Keratinocyte (primary cell): ENCODE measurements around the gene NOS3. TPM values are rescaled to one million over a fixed set of nuclear protein-coding genes. Genes with fewer than 3 reads are reported as not detected.

Experiments used
- DNase-seq: peaks from one replicate; pipeline ENCODE4 v3.0.0-alpha.2; 2011; ENCODE audit warnings: low read depth, missing footprints, low spot score
- FAIRE-seq: peaks from 2 replicates; lab custom pipeline; 2011; peaks lifted over from hg19 to GRCh38; lab: Jason Lieb, UNC
- H2AFZ ChIP-seq: 2 replicates; pipeline ENCODE4 v1.6.0; 2012; ENCODE audit warnings: low read length, control low read depth, inconsistent platforms; ENCODE audit not compliant: control insufficient read depth
- H3K27ac ChIP-seq: 2 replicates; pipeline ENCODE4 v1.5.1; 2011; ENCODE audit warnings: low read length; ENCODE audit not compliant: control insufficient read depth, insufficient read depth
- H3K27me3 ChIP-seq: 3 replicates; pipeline ENCODE4 v1.6.0; 2011; ENCODE audit warnings: low read length; ENCODE audit not compliant: control insufficient read depth, insufficient read depth; ENCODE audit errors: extremely low read depth
- H3K36me3 ChIP-seq, 2 experiments: 2 replicates in 1 of 2; 3 replicates in 1 of 2; pipeline ENCODE4 v1.5.1; 2011; ENCODE audit warnings: low read length in 2 of 2, mild to moderate bottlenecking in 1 of 2; ENCODE audit not compliant: control insufficient read depth in 2 of 2, insufficient read depth in 2 of 2; ENCODE audit errors: extremely low read depth in 1 of 2
- H3K4me1 ChIP-seq: 3 replicates; pipeline ENCODE4 v1.5.1; 2011; ENCODE audit warnings: low read length; ENCODE audit not compliant: control insufficient read depth, insufficient read depth; ENCODE audit errors: extremely low read depth
- H3K4me2 ChIP-seq: 3 replicates; pipeline ENCODE4 v1.6.0; 2011; ENCODE audit warnings: low read depth, low read length; ENCODE audit not compliant: control insufficient read depth, insufficient read depth; ENCODE audit errors: extremely low read depth
- H3K4me3 ChIP-seq, 3 experiments: fragments of 200-600 bp in 1 of 3; sonication (generic) in 1 of 3; 2 replicates in 2 of 3; 3 replicates in 1 of 3; pipeline ENCODE4 v1.5.1; 2011 to 2016; ENCODE audit warnings: low read length in 3 of 3, mild to moderate bottlenecking in 3 of 3, control low read depth in 2 of 3, inconsistent platforms in 1 of 3, low read depth in 1 of 3, mixed read lengths in 1 of 3, mixed run types in 1 of 3, moderate library complexity in 1 of 3; ENCODE audit not compliant: control insufficient read depth in 2 of 3, insufficient read depth in 2 of 3; ENCODE audit errors: extremely low read depth in 1 of 3
- H3K79me2 ChIP-seq: 2 replicates; pipeline ENCODE4 v1.6.0; 2012; ENCODE audit warnings: low read length; ENCODE audit not compliant: control insufficient read depth, insufficient read depth
- H3K9ac ChIP-seq: 3 replicates; pipeline ENCODE4 v1.6.0; 2011; ENCODE audit warnings: low read length; ENCODE audit not compliant: control insufficient read depth, insufficient read depth; ENCODE audit errors: extremely low read depth
- H3K9me1 ChIP-seq: 3 replicates; pipeline ENCODE4 v1.6.0; 2011; ENCODE audit warnings: low read length; ENCODE audit not compliant: control insufficient read depth, insufficient read depth; ENCODE audit errors: extremely low read depth
- H3K9me3 ChIP-seq: 2 replicates; pipeline ENCODE4 v1.5.1; 2012; ENCODE audit warnings: low read depth, low read length; ENCODE audit not compliant: control insufficient read depth
- H4K20me1 ChIP-seq: 3 replicates; pipeline ENCODE4 v1.6.0; 2011; ENCODE audit warnings: low read length; ENCODE audit not compliant: control insufficient read depth, insufficient read depth; ENCODE audit errors: extremely low read depth
- CTCF ChIP-seq, 3 experiments: IDR thresholded peaks in 1 of 3; conservative IDR thresholded peaks in 1 of 3; optimal IDR thresholded peaks in 1 of 3; 2 replicates in 2 of 3; 3 replicates in 1 of 3; pipeline versions ENCODE3 to v1.5.1; 2011; ENCODE audit warnings: low read length in 3 of 3, mild to moderate bottlenecking in 3 of 3, moderate library complexity in 2 of 3, control low read depth in 1 of 3, inconsistent platforms in 1 of 3; ENCODE audit not compliant: insufficient read depth in 2 of 3; ENCODE audit errors: extremely low read depth in 1 of 3
- EZH2 ChIP-seq: IDR thresholded peaks from one replicate; pipeline ENCODE4 v1.6.1; 2012; ENCODE audit warnings: inconsistent platforms, mild to moderate bottlenecking, low read length, moderate library complexity
- dilution Hi-C: fragments of 300-500 bp; cut with MboI; formaldehyde crosslinking; loops from one replicate; pipeline ENCODE4 v1.7.0; 2020; ENCODE audit warnings: low sequenced_read_pairs; ENCODE audit not compliant: extremely low pct_ligation_motif_present
- polyA plus RNA-seq, 5 experiments: library from polyadenylated mRNA; depleted of rRNA in 3 of 5; stranded (reverse) in 3 of 5; stranded (forward) in 1 of 5; unstranded in 1 of 5; fragments of >200 nt; gene quantifications; 1 replicate in 1 of 5; 2 replicates in 3 of 5; 3 replicates in 1 of 5; pipeline versions ENCODE4 v1.2.1 to v1.2.3, GENCODE V29; 2011 to 2012; ENCODE audit warnings: missing spikeins in 2 of 5, low read depth in 1 of 5, low replicate concordance in 1 of 5

NOS3 gene
- polyA plus RNA-seq, 1 donor (not counting 4 experiments of a cell fraction or from before 2014, with no cell fraction given), result 0.77 TPM

GRCh38 chr7:150963707-150964559 lies 26.9 kb upstream of the NOS3 start:
- FAIRE-seq (no peak), DNase-seq (no peak)
- TF ChIP-seq EZH2 (no peak), CTCF (optimal IDR thresholded peaks at IDR 0.05 in 1 of 3, IDR thresholded peaks at IDR 0.05 in 1 of 3, conservative IDR thresholded peaks at IDR 0.05 in 1 of 3; ENCODE audit: extremely low read depth in 1 of 3, insufficient read depth in 2 of 3, low read length in 3 of 3) (no peak)
- Histone ChIP-seq H4K20me1 (no peaks in the 10 kb centered on the region), H2AFZ (no peak overlapping the region), H3K4me2 (no peak overlapping the region), H3K27ac (no peak overlapping the region), H3K4me1 (no peaks in the 10 kb centered on the region), H3K27me3 (peaks cover 40% of the 10 kb centered on the region), H3K9me3 (no peaks in the 10 kb centered on the region), H3K79me2 (no peaks in the 10 kb centered on the region), H3K4me3 (no peak overlapping the region), H3K9ac (no peak overlapping the region), H3K36me3 (no peaks in the 10 kb centered on the region), H3K9me1 (no peaks in the 10 kb centered on the region)
- dilution Hi-C loops, result no loop called here

- Histone ChIP-seq H2AFZ (no peak overlapping the region), H3K27me3 (peaks cover 40% of the 10 kb centered on the region), H3K4me3 (no peak overlapping the region), H4K20me1 (no peaks in the 10 kb centered on the region), H3K9ac (no peak overlapping the region), H3K9me1 (no peaks in the 10 kb centered on the region), H3K4me1 (no peaks in the 10 kb centered on the region), H3K27ac (no peak overlapping the region), H3K79me2 (no peaks in the 10 kb centered on the region), H3K4me2 (no peak overlapping the region), H3K36me3 (no peaks in the 10 kb centered on the region), H3K9me3 (no peaks in the 10 kb centered on the region)
- TF ChIP-seq CTCF (optimal IDR thresholded peaks at IDR 0.05 in 1 of 3, IDR thresholded peaks at IDR 0.05 in 1 of 3, conservative IDR thresholded peaks at IDR 0.05 in 1 of 3; ENCODE audit: extremely low read depth in 1 of 3, insufficient read depth in 2 of 3, low read length in 3 of 3) (no peak), EZH2 (no peak)
- FAIRE-seq, result no peak
- DNase-seq, result no peak
- dilution Hi-C loops, result no loop called here
Observed at GRCh38 chr7:150964593-150965111, 26.2 kb upstream of the NOS3 start.
